MCF 10A (cell line): Measurements from ENCODE around the gene CPSF3. TPM values are rescaled to one million over a fixed set of nuclear protein-coding genes. Genes with fewer than 3 reads are reported as not detected.

Source experiments
- BruUV-seq: library from RNA; stranded (reverse); fragments of 400-500 nt; replicated peaks from 2 replicates; lab custom pipeline; 2021; lab: Mats Ljungman, UMichigan
- CTCF ChIA-PET: fragments of 300-600 bp; sonication (Branson Sonifier 250); formaldehyde crosslinking; extraction: SDS; loops from one replicate; lab custom pipeline; 2021; ENCODE audit warnings: antibody characterized with exemption, inconsistent platforms; lab: Yijun Ruan, JAX
- POLR2A ChIA-PET: fragments of 300-600, 350-650 bp; sonication (Branson Sonifier 250); formaldehyde crosslinking; extraction: SDS; loops from one replicate; lab custom pipeline; 2020; ENCODE audit warnings: antibody characterized with exemption, inconsistent platforms; lab: Yijun Ruan, JAX
- DNase-seq: peaks from one replicate; pipeline ENCODE4 v3.0.0-alpha.2; 2018; ENCODE audit not compliant: unreplicated experiment
- H3K27ac Mint-ChIP-seq: one replicate; pipeline ENCODE4 v1.8.0; 2022; ENCODE audit warnings: mild to moderate bottlenecking, low read depth, mixed read lengths; ENCODE audit not compliant: unreplicated experiment
- H3K27me3 Mint-ChIP-seq: one replicate; pipeline ENCODE4 v1.8.0; 2022; ENCODE audit warnings: mixed read lengths; ENCODE audit not compliant: insufficient read depth, unreplicated experiment
- H3K36me3 Mint-ChIP-seq: one replicate; pipeline ENCODE4 v1.8.0; 2022; ENCODE audit warnings: mild to moderate bottlenecking, moderate library complexity, mixed read lengths; ENCODE audit not compliant: insufficient read depth, unreplicated experiment
- H3K4me1 Mint-ChIP-seq: one replicate; pipeline ENCODE4 v1.8.0; 2022; ENCODE audit warnings: mixed read lengths; ENCODE audit not compliant: insufficient read depth, unreplicated experiment
- H3K4me3 Mint-ChIP-seq: one replicate; pipeline ENCODE4 v1.8.0; 2022; ENCODE audit warnings: mild to moderate bottlenecking, moderate library complexity, mixed read lengths; ENCODE audit not compliant: unreplicated experiment
- H3K9me3 Mint-ChIP-seq: one replicate; pipeline ENCODE4 v1.8.0; 2022; ENCODE audit warnings: mixed read lengths; ENCODE audit not compliant: unreplicated experiment
- intact Hi-C: fragments of 100-400 bp; cut with micrococcal nuclease; formaldehyde crosslinking; loops from 2 replicates; pipeline ENCODE4 v1.14.1; 2022
- total RNA-seq: library from RNA; stranded (reverse); gene quantifications from 2 replicates; pipeline ENCODE4 v1.2.3, GENCODE V29; 2022
- TF ChIP-seq, protein P1 (sequence below): fragments of 200-600 bp; IDR thresholded peaks from one replicate; pipeline ENCODE4 v1.8.0; 2022; ENCODE audit warnings: antibody characterized with exemption, mild to moderate bottlenecking; ENCODE audit not compliant: unreplicated experiment

The CPSF3 gene
- total RNA-seq, 1 experiment from 2014 or later = 51.0 TPM

DNA sequence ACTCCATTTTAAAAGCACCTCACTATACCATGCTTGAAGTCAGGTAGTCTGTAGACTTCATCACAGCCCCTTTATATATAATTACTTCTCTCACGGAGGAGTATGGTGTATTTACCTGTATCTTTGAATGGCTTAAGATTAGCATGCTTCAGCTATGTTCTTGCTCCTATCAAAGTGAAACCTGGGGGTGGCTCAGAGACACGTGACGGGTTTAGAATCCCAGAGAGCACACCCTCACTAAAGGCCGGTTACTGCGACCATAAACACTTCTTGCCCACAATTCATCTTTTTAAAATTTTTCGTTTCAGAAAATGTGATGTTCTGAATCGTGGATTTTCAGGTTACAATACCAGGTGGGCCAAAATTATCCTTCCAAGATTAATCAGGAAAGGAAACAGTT, 54.5 kb downstream of the CPSF3 start:
- intact Hi-C loops = loop anchor here (5.0 kb wide), 1 partner anchor 74 kb away; no protein-coding TSS in a partner anchor
- H3K4me3 Mint-ChIP-seq = no peak overlapping the region
- H3K9me3 Mint-ChIP-seq = no peaks in the 10 kb centered on the region
- peaks cover 72% of the 10 kb centered on the region for H3K36me3 Mint-ChIP-seq
- ChIA-PET CTCF (no interaction called here), POLR2A (interaction anchor here (1.6 kb wide), 1 partner anchor 87 kb away, joined by 3 read pairs; no protein-coding TSS in a partner anchor)
- no peak for DNase-seq
- TF ChIP-seq, protein P1, sequence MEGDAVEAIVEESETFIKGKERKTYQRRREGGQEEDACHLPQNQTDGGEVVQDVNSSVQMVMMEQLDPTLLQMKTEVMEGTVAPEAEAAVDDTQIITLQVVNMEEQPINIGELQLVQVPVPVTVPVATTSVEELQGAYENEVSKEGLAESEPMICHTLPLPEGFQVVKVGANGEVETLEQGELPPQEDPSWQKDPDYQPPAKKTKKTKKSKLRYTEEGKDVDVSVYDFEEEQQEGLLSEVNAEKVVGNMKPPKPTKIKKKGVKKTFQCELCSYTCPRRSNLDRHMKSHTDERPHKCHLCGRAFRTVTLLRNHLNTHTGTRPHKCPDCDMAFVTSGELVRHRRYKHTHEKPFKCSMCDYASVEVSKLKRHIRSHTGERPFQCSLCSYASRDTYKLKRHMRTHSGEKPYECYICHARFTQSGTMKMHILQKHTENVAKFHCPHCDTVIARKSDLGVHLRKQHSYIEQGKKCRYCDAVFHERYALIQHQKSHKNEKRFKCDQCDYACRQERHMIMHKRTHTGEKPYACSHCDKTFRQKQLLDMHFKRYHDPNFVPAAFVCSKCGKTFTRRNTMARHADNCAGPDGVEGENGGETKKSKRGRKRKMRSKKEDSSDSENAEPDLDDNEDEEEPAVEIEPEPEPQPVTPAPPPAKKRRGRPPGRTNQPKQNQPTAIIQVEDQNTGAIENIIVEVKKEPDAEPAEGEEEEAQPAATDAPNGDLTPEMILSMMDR = no peak
- no peaks in the 10 kb centered on the region for H3K27me3 Mint-ChIP-seq
- H3K27ac Mint-ChIP-seq = no peak overlapping the region
- no TSS peak for BruUV-seq
- peaks cover 11% of the 10 kb centered on the region for H3K4me1 Mint-ChIP-seq

DNA sequence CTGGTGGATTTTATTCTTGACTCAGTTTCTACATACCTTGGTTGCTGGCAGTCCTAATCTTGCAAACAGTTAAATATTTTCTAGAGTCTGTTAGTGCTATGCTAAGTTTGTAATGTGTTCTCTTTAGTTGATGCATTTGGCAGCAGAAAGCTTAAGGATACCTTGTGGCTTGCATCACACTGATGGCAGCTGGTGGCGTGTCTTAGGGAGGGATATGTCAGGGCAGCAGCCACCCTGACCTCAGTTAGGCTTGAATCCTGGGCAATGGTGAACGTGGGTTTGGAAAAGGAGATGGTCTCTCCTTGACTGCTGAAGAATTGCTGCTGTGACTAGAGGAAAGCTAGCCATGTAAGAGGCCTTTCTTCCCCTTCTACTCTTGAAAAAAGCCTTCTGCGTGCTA, 55.1 kb downstream of the CPSF3 start:
- ChIA-PET POLR2A (interaction anchor here (1.0 to 1.6 kb wide), 2 partner anchors 87 to 274 kb away, joined by 3 read pairs; no protein-coding TSS in a partner anchor), CTCF (interaction anchor here (0.7 kb wide), 1 partner anchor 336 kb away, joined by 3 read pairs; no protein-coding TSS in a partner anchor)
- intact Hi-C loops = loop anchor here (5.0 kb wide), 1 partner anchor 74 kb away; no protein-coding TSS in a partner anchor
- no peaks in the 10 kb centered on the region for H3K9me3 Mint-ChIP-seq
- no peak overlapping the region for H3K4me3 Mint-ChIP-seq
- peaks cover 73% of the 10 kb centered on the region for H3K36me3 Mint-ChIP-seq
- DNase-seq = no peak
- BruUV-seq = no TSS peak
- H3K27me3 Mint-ChIP-seq = no peaks in the 10 kb centered on the region
- TF ChIP-seq, protein P1 = no peak
- H3K27ac Mint-ChIP-seq = no peak overlapping the region
- peaks cover 11% of the 10 kb centered on the region for H3K4me1 Mint-ChIP-seq

DNA sequence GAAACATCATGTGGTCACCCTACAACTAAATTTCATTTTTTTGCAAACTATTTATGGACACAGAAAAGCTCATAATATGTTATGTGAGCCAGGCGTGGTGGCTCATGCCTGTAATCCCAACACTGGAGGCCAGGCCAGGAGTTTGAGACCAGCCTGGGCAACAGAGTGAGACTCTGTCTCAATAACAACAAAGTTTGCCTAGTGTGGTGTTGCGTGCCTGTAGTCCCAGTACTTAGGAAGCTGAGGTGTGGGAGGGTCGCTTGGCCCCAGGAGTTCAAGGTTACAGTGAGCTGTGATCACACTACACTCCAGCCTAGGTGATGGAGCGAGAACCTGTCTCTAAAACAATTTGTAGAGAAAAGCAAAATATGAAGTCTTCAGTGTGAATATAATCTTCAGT, 56.7 kb downstream of the CPSF3 start:
- no peak overlapping the region for H3K4me3 Mint-ChIP-seq
- intact Hi-C loops = no loop called here
- no peak for DNase-seq
- TF ChIP-seq, protein P1 = no peak
- no peaks in the 10 kb centered on the region for H3K9me3 Mint-ChIP-seq
- H3K27me3 Mint-ChIP-seq = no peaks in the 10 kb centered on the region
- BruUV-seq = no TSS peak
- peaks cover 11% of the 10 kb centered on the region for H3K4me1 Mint-ChIP-seq
- POLR2A ChIA-PET = no interaction called here
- CTCF ChIA-PET = interaction anchor here (0.6 kb wide), 1 partner anchor 44 kb away, joined by 5 read pairs; no protein-coding TSS in a partner anchor
- peaks cover 86% of the 10 kb centered on the region for H3K36me3 Mint-ChIP-seq
- H3K27ac Mint-ChIP-seq = no peak overlapping the region

DNA sequence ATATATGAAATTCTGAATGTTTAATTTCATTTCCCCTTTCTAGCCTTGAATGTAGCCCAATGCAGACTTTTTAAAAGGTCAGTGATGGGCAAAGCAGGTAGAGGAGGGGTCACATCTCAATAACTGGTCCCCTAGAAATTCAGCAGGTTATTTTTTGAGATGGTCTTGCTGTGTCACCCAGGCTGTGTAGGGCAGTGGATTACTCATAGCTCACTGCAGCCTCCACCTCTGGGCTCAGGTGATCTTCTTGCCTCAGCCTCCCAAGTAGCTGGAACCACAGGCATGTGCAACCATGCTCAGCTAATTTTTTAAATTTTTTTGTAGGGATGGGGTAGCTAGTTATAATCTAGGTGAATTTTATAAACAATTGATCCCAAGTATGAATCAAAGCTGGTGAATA, 59.7 kb downstream of the CPSF3 start:
- BruUV-seq = no TSS peak
- no peaks in the 10 kb centered on the region for H3K9me3 Mint-ChIP-seq
- H3K4me3 Mint-ChIP-seq = no peak overlapping the region
- no peak for DNase-seq
- POLR2A ChIA-PET = interaction anchor here (0.8 to 1.9 kb wide), 3 partner anchors 8 to 72 kb away, joined by 3 to 7 read pairs (median 4); partner anchors contain the start of gene IAH1
- H3K36me3 Mint-ChIP-seq = peaks cover 98% of the 10 kb centered on the region
- no peaks in the 10 kb centered on the region for H3K27me3 Mint-ChIP-seq
- intact Hi-C loops = no loop called here
- CTCF ChIA-PET = interaction anchor here (0.5 kb wide), 1 partner anchor 76 kb away, joined by 3 read pairs; no protein-coding TSS in a partner anchor
- TF ChIP-seq, protein P1 = no peak
- H3K27ac Mint-ChIP-seq = peak overlapping the region; percentile 59
- H3K4me1 Mint-ChIP-seq = no peaks in the 10 kb centered on the region
